WTC11 (cell line): ENCODE measurements around the gene CIZ1.

Experiments
- ATF2 ChIP-seq: sonication (generic); formaldehyde crosslinking; IDR thresholded peaks from 2 replicates; pipeline ENCODE4 v1.8.1; 2022; ENCODE audit warnings: low read depth, missing genetic modification reagents, borderline replicate concordance
- ATF3 ChIP-seq: sonication (generic); formaldehyde crosslinking; conservative IDR thresholded peaks from 2 replicates; pipeline ENCODE4 v1.8.1; 2022; ENCODE audit warnings: mild to moderate bottlenecking, missing genetic modification reagents
- ATF6 ChIP-seq: sonication (generic); formaldehyde crosslinking; IDR thresholded peaks from 2 replicates; pipeline ENCODE4 v1.8.1; 2023; ENCODE audit warnings: mild to moderate bottlenecking, missing genetic modification reagents
- CBFB ChIP-seq: sonication (generic); formaldehyde crosslinking; IDR thresholded peaks from 2 replicates; pipeline ENCODE4 v1.8.1; 2022; ENCODE audit warnings: mild to moderate bottlenecking, low read depth, missing genetic modification reagents
- CREB1 ChIP-seq: sonication (generic); formaldehyde crosslinking; IDR thresholded peaks from 2 replicates; pipeline ENCODE4 v1.8.0; 2023; ENCODE audit warnings: mild to moderate bottlenecking, missing genetic modification reagents
- CTCF ChIP-seq: fragments of 200-600 bp; IDR thresholded peaks from 2 replicates; pipeline ENCODE4 v1.8.0; 2022; ENCODE audit warnings: antibody characterized with exemption
- ESRRA ChIP-seq: sonication (generic); formaldehyde crosslinking; IDR thresholded peaks from 2 replicates; pipeline ENCODE4 v1.8.1; 2022; ENCODE audit warnings: mild to moderate bottlenecking, missing genetic modification reagents, borderline replicate concordance
- MYBL2 ChIP-seq: sonication (generic); formaldehyde crosslinking; IDR thresholded peaks from 2 replicates; pipeline ENCODE4 v1.8.1; 2023; ENCODE audit warnings: mild to moderate bottlenecking, moderate library complexity, missing genetic modification reagents
- NFATC4 ChIP-seq: fragments of 250-450 bp; sonication (Bioruptor Pico); IDR thresholded peaks from 2 replicates; pipeline ENCODE4 v1.9.0; 2021; ENCODE audit warnings: mild to moderate bottlenecking
- NR2C2 ChIP-seq: sonication (generic); formaldehyde crosslinking; IDR thresholded peaks from 2 replicates; pipeline ENCODE4 v1.8.0; 2022; ENCODE audit warnings: mild to moderate bottlenecking, missing genetic modification reagents
- TEAD1 ChIP-seq: sonication (generic); formaldehyde crosslinking; IDR thresholded peaks from 2 replicates; pipeline ENCODE4 v1.8.0; 2022; ENCODE audit warnings: mild to moderate bottlenecking, missing genetic modification reagents
- USF1 ChIP-seq: sonication (generic); formaldehyde crosslinking; IDR thresholded peaks from 2 replicates; pipeline ENCODE4 v1.8.0; 2022; ENCODE audit warnings: mild to moderate bottlenecking, missing genetic modification reagents
- ZNF138 ChIP-seq: sonication (generic); formaldehyde crosslinking; conservative IDR thresholded peaks from 2 replicates; pipeline ENCODE4 v1.8.1; 2022; ENCODE audit warnings: mild to moderate bottlenecking, moderate library complexity, missing genetic modification reagents
- ZNF423 ChIP-seq: fragments of 250-450 bp; sonication (Bioruptor Pico); IDR thresholded peaks from 2 replicates; pipeline ENCODE4 v2.1.2; 2022; ENCODE audit warnings: mild to moderate bottlenecking, moderate library complexity

GRCh38 chr9:128232528-128233428 lies 41.4 kb upstream of the CIZ1 start:
- TF ChIP-seq CTCF: no peak
- TF ChIP-seq CREB1: no peak
- no peak for TF ChIP-seq MYBL2 (CRISPR knock-in tag)
- no peak for TF ChIP-seq ZNF138
- TF ChIP-seq TEAD1 (CRISPR knock-in tag): no peak
- no peak for TF ChIP-seq NFATC4
- no peak for TF ChIP-seq NR2C2
- TF ChIP-seq ZNF423 (CRISPR knock-in tag): no peak
- TF ChIP-seq ATF6 (CRISPR knock-in tag): no peak
- no peak for TF ChIP-seq ATF3 (CRISPR knock-in tag)
- no peak for TF ChIP-seq CBFB (CRISPR knock-in tag)
- TF ChIP-seq USF1 (CRISPR knock-in tag): no peak
- no peak for TF ChIP-seq ESRRA (CRISPR knock-in tag)
- no peak for TF ChIP-seq ATF2 (CRISPR knock-in tag)
